Smooth muscle cell (in vitro differentiated cells): ENCODE data around the gene PDYN. TPM values are rescaled to one million over a fixed set of nuclear protein-coding genes. Genes with fewer than 3 reads are reported as not detected.

Source experiments
- DNase-seq: peaks from one replicate; lab custom pipeline; 2025; ENCODE audit not compliant: unreplicated experiment; lab: John Stamatoyannopoulos, UW
- H2AFZ ChIP-seq: fragments of 200-600 bp; sonication (generic); 2 replicates; pipeline ENCODE4 v1.6.0; 2016; ENCODE audit warnings: antibody characterized with exemption, low read depth, mild to moderate bottlenecking
- H3F3A ChIP-seq: fragments of 200-600 bp; sonication (generic); 2 replicates; pipeline ENCODE4 v1.6.0; 2017; ENCODE audit warnings: antibody characterized with exemption, low read depth
- H3K27ac ChIP-seq: fragments of 200-600 bp; sonication (generic); 2 replicates; pipeline ENCODE4 v1.5.1; 2016; ENCODE audit warnings: low read depth, mild to moderate bottlenecking
- H3K27me3 ChIP-seq: fragments of 200-600 bp; sonication (generic); 2 replicates; pipeline ENCODE4 v1.6.1; 2016; ENCODE audit warnings: low read depth, mild to moderate bottlenecking
- H3K36me3 ChIP-seq: fragments of 200-600 bp; sonication (generic); 2 replicates; pipeline ENCODE4 v1.5.1; 2016; ENCODE audit warnings: low read depth
- H3K4me1 ChIP-seq: fragments of 200-600 bp; sonication (generic); 2 replicates; pipeline ENCODE4 v1.5.1; 2016; ENCODE audit warnings: low read depth
- H3K4me2 ChIP-seq: fragments of 200-600 bp; sonication (generic); 2 replicates; pipeline ENCODE4 v1.6.0; 2016; ENCODE audit warnings: mild to moderate bottlenecking
- H3K4me3 ChIP-seq: fragments of 200-600 bp; sonication (generic); 2 replicates; pipeline ENCODE4 v1.5.1; 2016; ENCODE audit warnings: mild to moderate bottlenecking
- H3K79me2 ChIP-seq: fragments of 200-600 bp; sonication (generic); 2 replicates; pipeline ENCODE4 v1.6.0; 2016; ENCODE audit warnings: low read depth, mild to moderate bottlenecking
- H3K9ac ChIP-seq: fragments of 200-600 bp; sonication (generic); 2 replicates; pipeline ENCODE4 v1.6.0; 2016; ENCODE audit warnings: low read depth
- H3K9me3 ChIP-seq: fragments of 200-600 bp; sonication (generic); replicated peaks from 2 replicates; pipeline ENCODE4 v1.5.1; 2016; ENCODE audit warnings: low read depth
- H4K20me1 ChIP-seq: fragments of 200-600 bp; sonication (generic); 2 replicates; pipeline ENCODE4 v1.6.0; 2016; ENCODE audit warnings: low read depth
- CTCF ChIP-seq: fragments of 200-600 bp; sonication (generic); IDR thresholded peaks from 2 replicates; pipeline ENCODE4 v1.5.1; 2017; ENCODE audit warnings: borderline replicate concordance, mild to moderate bottlenecking, antibody characterized with exemption; ENCODE audit not compliant: insufficient read depth, poor library complexity, severe bottlenecking
- WGBS: methylation state at CpG from one replicate; pipeline ENCODE4 v1.1.7; 2016; ENCODE audit warnings: low lambda C conversion rate; 5-methylcytosine and 5-hydroxymethylcytosine counted together
- polyA plus RNA-seq: library from polyadenylated mRNA; unstranded; fragments of >200 nt; fragmentation: Nextera tagmentation; extraction: Ambion mirVana; gene quantifications from 2 replicates; pipeline ENCODE4 v1.2.1, GENCODE V29; 2016
- total RNA-seq: library from RNA; depleted of rRNA; stranded (reverse); fragments of >200 nt; gene quantifications from 2 replicates; pipeline ENCODE4 v1.2.3, GENCODE V29; 2014

PDYN gene
- total and polyA plus RNA-seq, 2 experiments from 2014 or later = not detected

DNA sequence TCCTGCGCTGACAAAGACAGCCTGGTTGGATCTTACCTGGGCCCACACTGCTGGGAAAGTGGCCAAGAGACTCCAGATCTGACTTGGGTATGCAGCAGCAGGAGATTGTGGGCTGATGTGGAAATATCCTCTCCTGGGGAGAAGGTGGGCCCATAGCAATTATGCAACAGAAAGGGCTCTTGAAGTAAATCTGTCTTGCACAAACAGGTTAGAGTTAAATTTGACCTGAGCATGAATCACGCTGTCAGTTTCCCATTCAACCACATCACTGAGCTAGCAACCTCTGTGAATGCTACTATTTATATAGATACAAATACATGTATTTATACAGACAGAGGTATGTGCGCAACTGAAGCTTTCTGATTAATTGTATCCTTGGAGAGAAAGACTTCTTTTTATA, 28.3 kb upstream of the PDYN start:
- Histone ChIP-seq H3F3A (no peaks in the 10 kb centered on the region), H3K4me1 (no peaks in the 10 kb centered on the region), H3K4me2 (no peak overlapping the region), H3K9ac (no peak overlapping the region), H4K20me1 (no peaks in the 10 kb centered on the region), H3K27ac (no peak overlapping the region), H3K36me3 (no peaks in the 10 kb centered on the region), H3K79me2 (no peaks in the 10 kb centered on the region), H3K27me3 (peaks cover 42% of the 10 kb centered on the region), H2AFZ (no peak overlapping the region), H3K9me3 (no peaks in the 10 kb centered on the region), H3K4me3 (no peak overlapping the region)
- no peak for DNase-seq
- TF ChIP-seq CTCF = no peak
- 85% methylated on average over 3 of the region's 3 CpGs for WGBS

GRCh38 chr20:2010533-2010932, 16.7 kb upstream of the PDYN start:
- no peak for DNase-seq
- no peaks in the 10 kb centered on the region for H3K9me3 ChIP-seq
- no peak overlapping the region for H3K27ac ChIP-seq
- peaks cover 13% of the 10 kb centered on the region for H3F3A ChIP-seq
- peaks cover 8% of the 10 kb centered on the region for H3K27me3 ChIP-seq
- H3K9ac ChIP-seq = no peak overlapping the region
- no peaks in the 10 kb centered on the region for H3K36me3 ChIP-seq
- no peak overlapping the region for H3K4me2 ChIP-seq
- H2AFZ ChIP-seq = no peak overlapping the region
- TF ChIP-seq CTCF = no peak
- H3K4me1 ChIP-seq = no peaks in the 10 kb centered on the region
- WGBS = 48% methylated on average over 4 of the region's 4 CpGs
- H3K4me3 ChIP-seq = no peak overlapping the region
- H3K79me2 ChIP-seq = no peaks in the 10 kb centered on the region
- H4K20me1 ChIP-seq = no peaks in the 10 kb centered on the region

GRCh38 chr20:2006452-2007361, 12.8 kb upstream of the PDYN start:
- 23% methylated on average over 20 of the region's 20 CpGs for WGBS
- peak; percentile 96 for TF ChIP-seq CTCF
- Histone ChIP-seq H3K4me2 (peak overlapping the region; percentile 12), H2AFZ (no peak overlapping the region), H3K36me3 (no peaks in the 10 kb centered on the region), H3F3A (peaks cover 13% of the 10 kb centered on the region), H3K27ac (no peak overlapping the region), H3K9ac (no peak overlapping the region), H3K9me3 (no peaks in the 10 kb centered on the region), H3K4me3 (no peak overlapping the region), H4K20me1 (no peaks in the 10 kb centered on the region), H3K27me3 (peaks cover 8% of the 10 kb centered on the region), H3K4me1 (no peaks in the 10 kb centered on the region), H3K79me2 (no peaks in the 10 kb centered on the region)
- no peak for DNase-seq
